RWPE2 (cell line): Measurements from ENCODE around the gene ZBTB37.
"Not testable (repeated sequence)": the region's sequence is repeated elsewhere in the genome, so short reads cannot be mapped to it uniquely, and the experiment has no call there.

ENCODE experiments used
- ATAC-seq: fragments of 200-7000 bp; cut with Tn5 transposase; 3 replicates; pipeline ENCODE4 v1.9.1; 2021; ENCODE audit warnings: low read depth
- DNase-seq: peaks from one replicate; pipeline ENCODE4 v3.0.0-alpha.2; 2020; ENCODE audit warnings: low spot score
- H3K27ac ChIP-seq: fragments of 450-650 bp; 2 replicates; pipeline ENCODE4 v1.5.1; 2017; ENCODE audit warnings: mild to moderate bottlenecking; ENCODE audit not compliant: poor library complexity, severe bottlenecking
- H3K27me3 ChIP-seq: fragments of 250-450 bp; sonication (Bioruptor Pico); 2 replicates; pipeline ENCODE4 v1.5.1; 2021; ENCODE audit warnings: mild to moderate bottlenecking, moderate library complexity; ENCODE audit not compliant: insufficient read depth, poor library complexity, severe bottlenecking
- H3K36me3 ChIP-seq: fragments of 250-450 bp; sonication (Bioruptor Pico); 2 replicates; pipeline ENCODE4 v1.5.1; 2020; ENCODE audit warnings: low read depth, mild to moderate bottlenecking, moderate library complexity
- H3K4me1 ChIP-seq: fragments of 250-450 bp; sonication (Bioruptor Pico); 2 replicates; pipeline ENCODE4 v1.5.1; 2021; ENCODE audit warnings: mild to moderate bottlenecking, moderate library complexity; ENCODE audit not compliant: insufficient read depth, poor library complexity, severe bottlenecking
- H3K4me3 ChIP-seq: fragments of 250-450 bp; sonication (Bioruptor Pico); 2 replicates; pipeline ENCODE4 v1.5.1; 2021; ENCODE audit warnings: mild to moderate bottlenecking, moderate library complexity; ENCODE audit not compliant: severe bottlenecking
- H3K9me3 ChIP-seq: fragments of 250-450 bp; sonication (Bioruptor Pico); 2 replicates; pipeline ENCODE4 v1.5.1; 2021; ENCODE audit warnings: mild to moderate bottlenecking, moderate library complexity; ENCODE audit not compliant: severe bottlenecking
- TF ChIP-seq, protein P1 (sequence below): fragments of 450-650 bp; IDR thresholded peaks from one replicate; pipeline ENCODE4 v1.5.1; 2017; ENCODE audit warnings: mild to moderate bottlenecking, moderate library complexity; ENCODE audit not compliant: poor library complexity, severe bottlenecking

The ZBTB37 gene

GRCh38 chr1:173856014-173856413 is 12.2 kb upstream of the ZBTB37 start:
- DNase-seq, result no peak
- H3K27ac ChIP-seq, result no peak overlapping the region
- no peaks in the 10 kb centered on the region for H3K27me3 ChIP-seq
- H3K36me3 ChIP-seq, result peaks cover 91% of the 10 kb centered on the region
- TF ChIP-seq, protein P1, sequence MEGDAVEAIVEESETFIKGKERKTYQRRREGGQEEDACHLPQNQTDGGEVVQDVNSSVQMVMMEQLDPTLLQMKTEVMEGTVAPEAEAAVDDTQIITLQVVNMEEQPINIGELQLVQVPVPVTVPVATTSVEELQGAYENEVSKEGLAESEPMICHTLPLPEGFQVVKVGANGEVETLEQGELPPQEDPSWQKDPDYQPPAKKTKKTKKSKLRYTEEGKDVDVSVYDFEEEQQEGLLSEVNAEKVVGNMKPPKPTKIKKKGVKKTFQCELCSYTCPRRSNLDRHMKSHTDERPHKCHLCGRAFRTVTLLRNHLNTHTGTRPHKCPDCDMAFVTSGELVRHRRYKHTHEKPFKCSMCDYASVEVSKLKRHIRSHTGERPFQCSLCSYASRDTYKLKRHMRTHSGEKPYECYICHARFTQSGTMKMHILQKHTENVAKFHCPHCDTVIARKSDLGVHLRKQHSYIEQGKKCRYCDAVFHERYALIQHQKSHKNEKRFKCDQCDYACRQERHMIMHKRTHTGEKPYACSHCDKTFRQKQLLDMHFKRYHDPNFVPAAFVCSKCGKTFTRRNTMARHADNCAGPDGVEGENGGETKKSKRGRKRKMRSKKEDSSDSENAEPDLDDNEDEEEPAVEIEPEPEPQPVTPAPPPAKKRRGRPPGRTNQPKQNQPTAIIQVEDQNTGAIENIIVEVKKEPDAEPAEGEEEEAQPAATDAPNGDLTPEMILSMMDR, result no peak
- no peak for ATAC-seq
- H3K4me1 ChIP-seq, result peaks cover 7% of the 10 kb centered on the region
- H3K4me3 ChIP-seq, result no peak overlapping the region
- H3K9me3 ChIP-seq, result no peaks in the 10 kb centered on the region

DNA sequence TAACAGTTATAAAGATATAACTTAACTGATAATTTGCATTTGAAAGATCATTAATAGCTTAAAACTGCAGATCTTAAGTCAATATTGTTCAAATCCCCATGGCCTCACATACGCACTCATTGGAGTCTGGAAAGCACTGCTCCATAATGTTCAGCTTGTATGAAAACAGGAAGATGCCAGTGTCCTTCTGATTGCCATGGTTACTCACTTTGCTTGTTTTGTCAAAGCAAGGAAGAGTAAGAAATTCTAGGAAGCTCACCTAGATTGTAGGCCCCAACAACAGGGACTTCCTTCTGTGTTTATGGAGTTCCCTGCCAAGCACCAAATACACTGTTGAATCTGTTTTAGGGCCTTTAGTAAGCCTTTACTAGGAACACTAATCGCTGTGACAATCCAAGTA is 11.3 kb upstream of the ZBTB37 start:
- no peak overlapping the region for H3K27ac ChIP-seq
- TF ChIP-seq, protein P1, result no peak

DNA sequence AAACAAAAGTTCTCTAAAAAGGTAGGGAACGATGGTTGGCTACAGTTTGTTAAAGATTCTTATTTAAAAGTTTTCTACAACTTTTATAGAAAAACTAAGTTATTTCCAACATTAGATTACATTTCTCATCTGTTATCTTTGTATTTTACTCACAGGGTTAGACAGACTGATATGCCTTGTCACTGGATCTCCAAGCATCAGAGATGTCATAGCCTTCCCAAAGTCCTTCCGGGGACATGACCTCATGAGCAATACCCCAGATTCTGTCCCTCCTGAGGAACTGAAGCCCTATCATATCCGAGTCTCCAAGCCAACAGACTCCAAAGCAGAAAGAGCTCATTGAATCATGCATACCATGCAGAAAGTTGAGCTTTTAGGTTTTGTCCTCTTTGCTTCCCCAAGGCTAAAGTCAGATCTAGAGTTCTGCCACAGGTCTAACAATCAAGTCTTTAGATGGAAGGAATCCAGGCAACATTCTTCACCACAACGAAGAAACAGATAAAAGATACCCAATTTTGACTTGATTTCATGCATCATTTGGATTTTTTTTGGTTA is 10.7 kb upstream of the ZBTB37 start:
- no peak overlapping the region for H3K4me3 ChIP-seq
- TF ChIP-seq, protein P1, result no peak
- peaks cover 7% of the 10 kb centered on the region for H3K4me1 ChIP-seq
- ATAC-seq, result no peak
- no peak for DNase-seq
- H3K27me3 ChIP-seq, result no peaks in the 10 kb centered on the region
- no peaks in the 10 kb centered on the region for H3K9me3 ChIP-seq
- no peak overlapping the region for H3K27ac ChIP-seq
- peaks cover 78% of the 10 kb centered on the region for H3K36me3 ChIP-seq

More for the DNA sequence above, 11.3 kb upstream of the ZBTB37 start:
- peaks cover 83% of the 10 kb centered on the region for H3K36me3 ChIP-seq
- H3K4me3 ChIP-seq, result no peak overlapping the region
- H3K9me3 ChIP-seq, result no peaks in the 10 kb centered on the region
- no peaks in the 10 kb centered on the region for H3K27me3 ChIP-seq
- no peak for DNase-seq
- ATAC-seq, result no peak
- peaks cover 7% of the 10 kb centered on the region for H3K4me1 ChIP-seq

DNA sequence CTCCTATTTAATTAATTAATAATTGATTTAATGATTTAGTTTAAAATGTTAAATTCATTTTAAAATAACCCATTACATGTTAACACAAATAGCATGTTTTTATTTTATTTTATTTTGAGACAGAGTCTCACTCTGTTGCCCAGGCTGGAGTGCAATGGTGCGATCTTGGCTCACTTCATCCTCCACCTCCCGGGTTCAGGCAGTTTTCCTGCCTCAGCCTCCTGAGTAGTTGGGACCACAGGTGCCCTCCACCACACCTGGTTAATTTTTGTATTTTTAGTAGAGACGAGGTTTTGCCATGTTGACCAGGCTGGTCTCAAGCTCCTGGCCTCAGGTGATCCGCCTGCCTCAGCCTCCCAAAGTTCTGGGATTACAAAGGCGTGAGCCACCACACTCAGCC is 8.6 kb upstream of the ZBTB37 start:
- peaks cover 77% of the 10 kb centered on the region for H3K36me3 ChIP-seq
- H3K9me3 ChIP-seq, H3K4me3 ChIP-seq, H3K27me3 ChIP-seq, H3K27ac ChIP-seq, H3K4me1 ChIP-seq, ATAC-seq, DNase-seq: not testable (repeated sequence)

DNA sequence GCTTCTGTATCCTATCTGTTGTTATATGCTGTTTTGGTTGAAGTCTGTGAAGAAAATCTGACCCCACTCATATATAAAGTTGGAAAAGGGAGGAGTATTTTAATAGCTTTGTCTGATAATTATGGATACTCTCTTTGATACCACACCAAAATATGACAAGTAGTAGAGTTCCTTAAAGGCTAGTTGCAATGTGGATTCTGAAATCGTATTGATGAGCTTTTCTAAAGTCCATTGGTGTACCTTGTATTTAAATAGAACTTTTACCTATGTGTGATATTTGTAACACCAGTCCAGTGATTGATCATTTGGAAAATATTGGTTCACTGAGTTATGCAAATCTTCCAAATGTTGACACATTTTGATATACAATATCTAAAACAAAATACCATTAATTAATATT is 8.1 kb upstream of the ZBTB37 start:
- H3K36me3 ChIP-seq, result peaks cover 77% of the 10 kb centered on the region
- no peaks in the 10 kb centered on the region for H3K27me3 ChIP-seq
- peak overlapping the region; percentile 91 for H3K27ac ChIP-seq
- ATAC-seq (no peak), DNase-seq (no peak)
- no peaks in the 10 kb centered on the region for H3K4me1 ChIP-seq
- TF ChIP-seq, protein P1, result no peak
- no peaks in the 10 kb centered on the region for H3K9me3 ChIP-seq
- H3K4me3 ChIP-seq, result no peak overlapping the region
